ENCODE results near the gene TRPM3.

TRPM3 gene

DNA sequence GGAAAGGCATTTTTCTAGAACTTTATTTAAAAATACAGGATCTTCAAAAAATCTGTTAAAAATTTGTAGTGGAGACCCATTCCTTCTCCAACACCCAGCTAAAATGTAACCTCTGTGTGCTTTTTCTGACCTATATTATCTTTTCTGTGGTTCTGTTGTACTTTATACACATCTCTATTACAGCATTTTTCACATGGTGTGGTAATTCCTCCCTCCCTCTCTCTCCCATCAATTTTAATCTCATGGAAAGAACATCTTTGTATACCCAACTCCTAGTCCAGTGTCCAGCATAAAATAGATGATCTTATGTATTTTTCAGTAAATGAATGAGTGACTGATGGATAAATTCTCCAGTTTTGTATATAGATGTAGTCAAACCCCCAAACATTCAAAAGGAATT, 523.5 kb downstream of the TRPM3 start:
- no peaks in the 10 kb centered on the region for H3K4me1 ChIP-seq (ENCODE audit: low read depth, poor library complexity, severe bottlenecking)
- no peak overlapping the region for H3K4me2 ChIP-seq
- H3K9ac ChIP-seq = no peak overlapping the region
- no peaks in the 10 kb centered on the region for H3K79me2 ChIP-seq (ENCODE audit: insufficient read depth, low read depth)
- no peak overlapping the region for H3K4me3 ChIP-seq (IDR thresholded peaks at IDR 0.05; ENCODE audit: insufficient read depth, low read depth, low read length)
- no peak overlapping the region for H3K27ac ChIP-seq
- no peak overlapping the region for H2AFZ ChIP-seq (ENCODE audit: low read depth)
- H3K27me3 ChIP-seq (ENCODE audit: insufficient read depth, low read depth) = no peaks in the 10 kb centered on the region
- TF ChIP-seq, protein P1, sequence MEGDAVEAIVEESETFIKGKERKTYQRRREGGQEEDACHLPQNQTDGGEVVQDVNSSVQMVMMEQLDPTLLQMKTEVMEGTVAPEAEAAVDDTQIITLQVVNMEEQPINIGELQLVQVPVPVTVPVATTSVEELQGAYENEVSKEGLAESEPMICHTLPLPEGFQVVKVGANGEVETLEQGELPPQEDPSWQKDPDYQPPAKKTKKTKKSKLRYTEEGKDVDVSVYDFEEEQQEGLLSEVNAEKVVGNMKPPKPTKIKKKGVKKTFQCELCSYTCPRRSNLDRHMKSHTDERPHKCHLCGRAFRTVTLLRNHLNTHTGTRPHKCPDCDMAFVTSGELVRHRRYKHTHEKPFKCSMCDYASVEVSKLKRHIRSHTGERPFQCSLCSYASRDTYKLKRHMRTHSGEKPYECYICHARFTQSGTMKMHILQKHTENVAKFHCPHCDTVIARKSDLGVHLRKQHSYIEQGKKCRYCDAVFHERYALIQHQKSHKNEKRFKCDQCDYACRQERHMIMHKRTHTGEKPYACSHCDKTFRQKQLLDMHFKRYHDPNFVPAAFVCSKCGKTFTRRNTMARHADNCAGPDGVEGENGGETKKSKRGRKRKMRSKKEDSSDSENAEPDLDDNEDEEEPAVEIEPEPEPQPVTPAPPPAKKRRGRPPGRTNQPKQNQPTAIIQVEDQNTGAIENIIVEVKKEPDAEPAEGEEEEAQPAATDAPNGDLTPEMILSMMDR (conservative IDR thresholded peaks at IDR 0.05; ENCODE audit: low read depth, low read length) = no peak
- H3K36me3 ChIP-seq (ENCODE audit: insufficient read depth) = no peaks in the 10 kb centered on the region
- no peaks in the 10 kb centered on the region for H4K20me1 ChIP-seq (ENCODE audit: insufficient read depth)

DNA sequence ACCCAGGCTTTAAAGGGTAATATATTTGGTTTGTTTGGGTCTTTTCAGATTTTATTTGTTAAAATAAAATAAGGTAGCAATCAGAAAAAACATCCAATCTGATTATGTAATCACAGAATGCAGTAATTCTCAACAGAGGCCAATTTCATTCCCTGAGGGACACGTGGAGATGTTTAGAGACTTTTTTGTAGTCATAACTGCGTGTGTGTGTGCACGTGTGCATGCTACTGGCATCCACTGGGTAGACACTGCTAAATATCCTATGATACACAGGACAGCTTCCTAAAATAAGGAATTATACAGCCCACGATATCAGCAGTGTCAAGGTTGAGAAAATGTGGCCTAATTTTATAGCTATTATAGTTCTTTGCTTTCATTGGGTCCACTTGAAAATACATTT, 526.2 kb downstream of the TRPM3 start:
- no peaks in the 10 kb centered on the region for H3K79me2 ChIP-seq (ENCODE audit: insufficient read depth, low read depth)
- H3K9ac ChIP-seq = no peak overlapping the region
- no peak overlapping the region for H3K4me2 ChIP-seq
- TF ChIP-seq, protein P1 (conservative IDR thresholded peaks at IDR 0.05; ENCODE audit: low read depth, low read length) = no peak
- no peaks in the 10 kb centered on the region for H4K20me1 ChIP-seq (ENCODE audit: insufficient read depth)
- H3K36me3 ChIP-seq (ENCODE audit: insufficient read depth) = no peaks in the 10 kb centered on the region
- H3K27me3 ChIP-seq (ENCODE audit: insufficient read depth, low read depth) = no peaks in the 10 kb centered on the region
- H3K4me1 ChIP-seq (ENCODE audit: low read depth, poor library complexity, severe bottlenecking) = no peaks in the 10 kb centered on the region
- no peak overlapping the region for H2AFZ ChIP-seq (ENCODE audit: low read depth)
- H3K27ac ChIP-seq = no peak overlapping the region
- H3K4me3 ChIP-seq (IDR thresholded peaks at IDR 0.05; ENCODE audit: insufficient read depth, low read depth, low read length) = no peak overlapping the region

DNA sequence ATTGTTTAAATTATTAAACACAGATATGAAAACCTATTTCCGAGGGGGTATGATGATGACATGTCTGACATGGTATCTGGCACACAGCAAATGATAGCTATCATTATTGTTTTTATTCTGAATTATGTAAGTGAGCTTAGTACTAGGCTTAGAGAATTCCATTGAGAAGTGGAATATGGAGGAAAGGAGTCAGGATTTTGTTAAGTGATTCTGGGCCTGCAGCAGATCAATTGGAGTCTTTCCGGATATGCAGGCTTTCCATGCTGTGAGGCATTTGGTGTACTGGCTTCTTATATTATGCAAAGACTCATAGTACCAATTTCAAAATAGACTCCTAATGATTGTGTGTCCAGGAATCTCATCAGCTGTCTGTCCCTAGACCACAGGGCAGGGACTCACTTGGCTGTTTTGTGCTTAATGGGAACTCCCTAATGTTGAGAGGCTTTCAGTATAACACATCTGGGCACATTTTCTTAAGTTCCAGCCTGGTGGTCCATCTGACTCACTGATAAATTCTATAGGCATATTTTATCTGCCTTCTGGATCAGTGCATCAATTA, 527.0 kb downstream of the TRPM3 start:
- no peak overlapping the region for H3K4me2 ChIP-seq
- H3K36me3 ChIP-seq (ENCODE audit: insufficient read depth) = no peaks in the 10 kb centered on the region
- no peaks in the 10 kb centered on the region for H4K20me1 ChIP-seq (ENCODE audit: insufficient read depth)
- H3K4me3 ChIP-seq (IDR thresholded peaks at IDR 0.05; ENCODE audit: insufficient read depth, low read depth, low read length) = no peak overlapping the region
- TF ChIP-seq, protein P1 (conservative IDR thresholded peaks at IDR 0.05; ENCODE audit: low read depth, low read length) = no peak
- no peak overlapping the region for H3K27ac ChIP-seq
- no peaks in the 10 kb centered on the region for H3K4me1 ChIP-seq (ENCODE audit: low read depth, poor library complexity, severe bottlenecking)
- no peak overlapping the region for H3K9ac ChIP-seq
- no peak overlapping the region for H2AFZ ChIP-seq (ENCODE audit: low read depth)
- H3K79me2 ChIP-seq (ENCODE audit: insufficient read depth, low read depth) = no peaks in the 10 kb centered on the region
- no peaks in the 10 kb centered on the region for H3K27me3 ChIP-seq (ENCODE audit: insufficient read depth, low read depth)

DNA sequence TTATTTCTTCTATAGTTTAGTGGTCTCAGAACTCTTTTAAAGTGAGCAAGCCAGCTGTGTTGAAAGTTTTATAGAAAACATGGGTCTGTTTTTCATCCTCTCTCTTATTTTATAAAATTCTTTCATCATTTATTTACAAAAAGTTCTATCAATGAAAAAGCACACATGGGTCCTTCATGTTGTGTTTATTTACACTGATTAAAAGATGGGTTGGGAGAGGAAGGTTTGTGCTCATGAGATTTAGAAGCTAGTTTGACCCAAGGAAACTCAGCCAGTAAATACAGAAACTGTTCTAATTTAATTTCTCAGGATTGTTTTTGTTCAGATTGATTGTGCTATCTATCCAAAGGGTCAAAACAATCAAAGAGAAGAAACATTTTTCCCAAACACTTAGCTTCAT, 528.2 kb downstream of the TRPM3 start:
- H4K20me1 ChIP-seq (ENCODE audit: insufficient read depth) = no peaks in the 10 kb centered on the region
- no peaks in the 10 kb centered on the region for H3K4me1 ChIP-seq (ENCODE audit: low read depth, poor library complexity, severe bottlenecking)
- no peaks in the 10 kb centered on the region for H3K27me3 ChIP-seq (ENCODE audit: insufficient read depth, low read depth)
- no peaks in the 10 kb centered on the region for H3K36me3 ChIP-seq (ENCODE audit: insufficient read depth)
- H3K79me2 ChIP-seq (ENCODE audit: insufficient read depth, low read depth) = no peaks in the 10 kb centered on the region
- H3K4me3 ChIP-seq (IDR thresholded peaks at IDR 0.05; ENCODE audit: insufficient read depth, low read depth, low read length) = no peak overlapping the region
- TF ChIP-seq, protein P1 (conservative IDR thresholded peaks at IDR 0.05; ENCODE audit: low read depth, low read length) = no peak
- no peak overlapping the region for H3K4me2 ChIP-seq
- H3K27ac ChIP-seq = no peak overlapping the region
- H3K9ac ChIP-seq = no peak overlapping the region
- no peak overlapping the region for H2AFZ ChIP-seq (ENCODE audit: low read depth)

Data from KMS-11 (cell line).